Immature natural killer cell (primary cell): ENCODE data around the gene VAMP2. TPM values are rescaled to one million over a fixed set of nuclear protein-coding genes. Genes with fewer than 3 reads are reported as not detected.
A peak's percentile ranks its signal among the peaks of the same experiment; 100 is the strongest.

Source experiments
- DNase-seq, 3 donors: peaks; one replicate each; pipeline ENCODE4 v3.0.0; 2022; ENCODE audit warnings: mixed read lengths in 1 of 3
- H3K27ac Mint-ChIP-seq, 6 donors: one replicate each; pipeline ENCODE4 v1.8.0; 2020; ENCODE audit warnings: mixed read lengths in 6 of 6, mild to moderate bottlenecking in 5 of 6, inconsistent platforms in 4 of 6, moderate library complexity in 3 of 6
- H3K27me3 Mint-ChIP-seq, 3 donors: one replicate each; pipeline ENCODE4 v1.8.0; 2020 to 2021; ENCODE audit warnings: low read depth in 3 of 3, mild to moderate bottlenecking in 3 of 3, mixed read lengths in 3 of 3, moderate library complexity in 3 of 3, inconsistent platforms in 1 of 3
- H3K36me3 Mint-ChIP-seq, 3 donors: one replicate each; pipeline ENCODE4 v1.8.0; 2020; ENCODE audit warnings: mixed read lengths in 3 of 3, inconsistent platforms in 2 of 3, mild to moderate bottlenecking in 2 of 3
- H3K4me1 Mint-ChIP-seq, 2 donors: one replicate each; pipeline ENCODE4 v1.8.0; 2020; ENCODE audit warnings: inconsistent platforms in 2 of 2, mild to moderate bottlenecking in 2 of 2, mixed read lengths in 2 of 2, moderate library complexity in 1 of 2
- H3K4me3 Mint-ChIP-seq, 5 donors: one replicate each; pipeline ENCODE4 v1.8.0; 2020; ENCODE audit warnings: mild to moderate bottlenecking in 5 of 5, mixed read lengths in 5 of 5, inconsistent platforms in 3 of 5, moderate library complexity in 3 of 5
- H3K9me3 Mint-ChIP-seq, 6 donors: one replicate each; pipeline ENCODE4 v1.8.0; 2020; ENCODE audit warnings: mild to moderate bottlenecking in 6 of 6, mixed read lengths in 6 of 6, inconsistent platforms in 4 of 6, moderate library complexity in 3 of 6
- polyA plus RNA-seq, 3 donors: library from polyadenylated mRNA; unstranded; fragments of 300-500 nt; fragmentation: Illumina TruSeq; gene quantifications; one replicate each; pipeline ENCODE4 v1.2.3, GENCODE V29; 2021

VAMP2 gene
- polyA plus RNA-seq, 3 donors from 2014 or later, result 33.6 to 93.6 (median 39.5) TPM

GRCh38 chr17:8141741-8142140 lies 21.0 kb downstream of the VAMP2 start:
- Mint-ChIP-seq H3K36me3 (peaks cover 3 to 15% (median 5%) of the 10 kb centered on the region in 3 donors), H3K4me1 (peaks cover 0 to 1% of the 10 kb centered on the region in 2 donors), H3K9me3 (no peaks in the 10 kb centered on the region), H3K27ac (peak overlapping the region in 1 of 6 donors; percentile 45), H3K27me3 (peaks cover 31 to 36% (median 32%) of the 10 kb centered on the region in 3 donors), H3K4me3 (no peak overlapping the region)
- no peak for DNase-seq

GRCh38 chr17:8141045-8141444 lies 21.7 kb downstream of the VAMP2 start:
- Mint-ChIP-seq H3K4me1 (peaks cover 0 to 1% of the 10 kb centered on the region in 2 donors), H3K27me3 (peaks cover 27 to 31% (median 30%) of the 10 kb centered on the region in 3 donors), H3K4me3 (no peak overlapping the region), H3K9me3 (no peaks in the 10 kb centered on the region), H3K27ac (peak overlapping the region in 2 of 6 donors; percentile 53 to 63), H3K36me3 (peaks cover 0 to 8% (median 3%) of the 10 kb centered on the region in 3 donors)
- no peak for DNase-seq

GRCh38 chr17:8140065-8141029 lies 22.4 kb downstream of the VAMP2 start:
- DNase-seq, result no peak
- peak overlapping the region in 2 of 6 donors; percentile 40 to 68 for H3K27ac Mint-ChIP-seq
- no peaks in the 10 kb centered on the region for H3K9me3 Mint-ChIP-seq
- no peak overlapping the region for H3K4me3 Mint-ChIP-seq
- H3K27me3 Mint-ChIP-seq, result peaks cover 27 to 31% (median 29%) of the 10 kb centered on the region in 3 donors
- H3K36me3 Mint-ChIP-seq, result peaks cover 0 to 7% (median 3%) of the 10 kb centered on the region in 3 donors
- H3K4me1 Mint-ChIP-seq, result peaks cover 0 to 1% of the 10 kb centered on the region in 2 donors

- Mint-ChIP-seq H3K36me3 (peaks cover 0 to 3% (median 3%) of the 10 kb centered on the region in 3 donors), H3K27ac (no peak overlapping the region), H3K27me3 (peaks cover 17 to 27% (median 22%) of the 10 kb centered on the region in 3 donors), H3K9me3 (no peaks in the 10 kb centered on the region), H3K4me1 (peaks cover 0 to 1% of the 10 kb centered on the region in 2 donors), H3K4me3 (no peak overlapping the region)
- peak; percentile 93 to 98 (median 98) for DNase-seq
Measured at GRCh38 chr17:8138672-8139371, 23.9 kb downstream of the VAMP2 start.

- H3K4me3 Mint-ChIP-seq, result no peak overlapping the region
- peaks cover 12 to 23% (median 22%) of the 10 kb centered on the region in 3 donors for H3K27me3 Mint-ChIP-seq
Measured at GRCh38 chr17:8138374-8138671, 24.4 kb downstream of the VAMP2 start.

GRCh38 chr17:8137645-8138373 lies 24.9 kb downstream of the VAMP2 start:
- H3K27ac Mint-ChIP-seq, result no peak overlapping the region
- peaks cover 0 to 1% of the 10 kb centered on the region in 2 donors for H3K4me1 Mint-ChIP-seq
- peaks cover 8 to 22% (median 20%) of the 10 kb centered on the region in 3 donors for H3K27me3 Mint-ChIP-seq
- peaks cover 0 to 3% (median 0%) of the 10 kb centered on the region in 3 donors for H3K36me3 Mint-ChIP-seq
- no peak for DNase-seq
- H3K4me3 Mint-ChIP-seq, result no peak overlapping the region
- H3K9me3 Mint-ChIP-seq, result no peaks in the 10 kb centered on the region

More at GRCh38 chr17:8138374-8138671, 24.4 kb downstream of the VAMP2 start:
- Mint-ChIP-seq H3K36me3 (peaks cover 0 to 3% (median 0%) of the 10 kb centered on the region in 3 donors), H3K9me3 (no peaks in the 10 kb centered on the region), H3K4me1 (peaks cover 0 to 1% of the 10 kb centered on the region in 2 donors), H3K27ac (no peak overlapping the region)
- DNase-seq, result no peak

- DNase-seq, result no peak
- Mint-ChIP-seq H3K4me3 (no peak overlapping the region), H3K27ac (no peak overlapping the region)
Measured at GRCh38 chr17:8133941-8134340, 28.8 kb downstream of the VAMP2 start.

GRCh38 chr17:8133399-8133798 lies 29.3 kb downstream of the VAMP2 start:
- Mint-ChIP-seq H3K27me3 (peaks cover 3 to 8% (median 7%) of the 10 kb centered on the region in 3 donors), H3K4me3 (no peak overlapping the region), H3K9me3 (no peaks in the 10 kb centered on the region), H3K27ac (no peak overlapping the region), H3K4me1 (peaks cover 0 to 1% of the 10 kb centered on the region in 2 donors), H3K36me3 (no peaks in the 10 kb centered on the region)
- DNase-seq, result no peak

More at GRCh38 chr17:8133941-8134340, 28.8 kb downstream of the VAMP2 start:
- Mint-ChIP-seq H3K9me3 (no peaks in the 10 kb centered on the region), H3K27me3 (peaks cover 3 to 8% (median 6%) of the 10 kb centered on the region in 3 donors), H3K36me3 (no peaks in the 10 kb centered on the region), H3K4me1 (peaks cover 0 to 1% of the 10 kb centered on the region in 2 donors)

- no peaks in the 10 kb centered on the region for H3K36me3 Mint-ChIP-seq
- peaks cover 5 to 12% (median 11%) of the 10 kb centered on the region in 3 donors for H3K27me3 Mint-ChIP-seq
- no peak for DNase-seq
- H3K27ac Mint-ChIP-seq, result no peak overlapping the region
- H3K4me1 Mint-ChIP-seq, result peaks cover 5% of the 10 kb centered on the region in 2 donors
- no peaks in the 10 kb centered on the region for H3K9me3 Mint-ChIP-seq
- no peak overlapping the region for H3K4me3 Mint-ChIP-seq
Measured at GRCh38 chr17:8131844-8132441, 30.8 kb downstream of the VAMP2 start.

GRCh38 chr17:8128125-8128784 lies 34.5 kb downstream of the VAMP2 start:
- no peak overlapping the region for H3K27ac Mint-ChIP-seq
- peaks cover 35 to 42% of the 10 kb centered on the region in 2 donors for H3K4me1 Mint-ChIP-seq
- H3K27me3 Mint-ChIP-seq, result peaks cover 34 to 43% (median 41%) of the 10 kb centered on the region in 3 donors
- no peak for DNase-seq
- H3K36me3 Mint-ChIP-seq, result no peaks in the 10 kb centered on the region
- peak overlapping the region in 3 of 5 donors; percentile 27 to 30 (median 29) for H3K4me3 Mint-ChIP-seq
- H3K9me3 Mint-ChIP-seq, result peaks cover 0 to 2% (median 0%) of the 10 kb centered on the region in 6 donors

- Mint-ChIP-seq H3K27me3 (peaks cover 37 to 54% (median 48%) of the 10 kb centered on the region in 3 donors), H3K9me3 (peaks cover 0 to 2% (median 0%) of the 10 kb centered on the region in 6 donors)
Measured at GRCh38 chr17:8126491-8127066, 36.2 kb downstream of the VAMP2 start.

GRCh38 chr17:8125947-8126490 lies 36.7 kb downstream of the VAMP2 start:
- Mint-ChIP-seq H3K4me3 (peak overlapping the region; percentile 90 to 100 (median 98)), H3K27me3 (peaks cover 37 to 56% (median 50%) of the 10 kb centered on the region in 3 donors), H3K9me3 (peaks cover 0 to 2% (median 0%) of the 10 kb centered on the region in 6 donors), H3K36me3 (no peaks in the 10 kb centered on the region), H3K27ac (peak overlapping the region; percentile 28 to 92 (median 78)), H3K4me1 (peaks cover 47 to 57% of the 10 kb centered on the region in 2 donors)
- DNase-seq, result peak in 1 of 3 donors; percentile 21

More at GRCh38 chr17:8126491-8127066, 36.2 kb downstream of the VAMP2 start:
- H3K36me3 Mint-ChIP-seq, result no peaks in the 10 kb centered on the region
- H3K27ac Mint-ChIP-seq, result peak overlapping the region; percentile 35 to 90 (median 72)
- peaks cover 45 to 53% of the 10 kb centered on the region in 2 donors for H3K4me1 Mint-ChIP-seq
- DNase-seq, result peak in 1 of 3 donors; percentile 46
- peak overlapping the region; percentile 91 to 100 (median 98) for H3K4me3 Mint-ChIP-seq
